WI38 (cell line): ENCODE data around the gene GOSR2.
"Not testable (repeated sequence)": the region's sequence is repeated elsewhere in the genome, so short reads cannot be mapped to it uniquely, and the experiment has no call there.

Source experiments
- H3K4me3 ChIP-seq: 2 replicates; pipeline ENCODE4 v1.5.1; 2011; ENCODE audit warnings: low read depth, mild to moderate bottlenecking, control low read depth, low read length
- CTCF ChIP-seq: IDR thresholded peaks from 2 replicates; pipeline ENCODE4 v1.5.1; 2012; ENCODE audit warnings: low read depth, mild to moderate bottlenecking, control low read depth, low read length

The GOSR2 gene

DNA sequence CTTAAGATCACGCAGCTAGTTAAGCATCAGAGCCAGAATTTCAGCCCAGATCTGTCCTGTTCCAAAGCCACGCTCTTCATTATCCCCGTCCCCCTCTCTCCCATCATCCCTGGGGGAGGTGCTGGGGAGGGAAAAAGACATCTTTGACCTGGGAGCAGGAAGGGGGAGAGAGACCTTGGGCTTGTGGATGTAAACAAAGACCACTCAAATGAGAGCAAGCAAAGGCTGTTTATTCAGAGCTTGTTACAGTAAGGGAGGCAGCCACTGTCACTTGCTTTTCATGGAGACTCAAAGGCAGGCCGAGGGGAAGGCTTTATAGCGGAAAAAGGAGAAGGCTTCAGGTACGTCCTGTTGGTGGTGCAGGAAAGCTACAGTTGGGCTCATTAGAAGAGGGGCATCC, 59.6 kb downstream of the GOSR2 start:
- no peak for TF ChIP-seq CTCF
- H3K4me3 ChIP-seq = no peak overlapping the region

DNA sequence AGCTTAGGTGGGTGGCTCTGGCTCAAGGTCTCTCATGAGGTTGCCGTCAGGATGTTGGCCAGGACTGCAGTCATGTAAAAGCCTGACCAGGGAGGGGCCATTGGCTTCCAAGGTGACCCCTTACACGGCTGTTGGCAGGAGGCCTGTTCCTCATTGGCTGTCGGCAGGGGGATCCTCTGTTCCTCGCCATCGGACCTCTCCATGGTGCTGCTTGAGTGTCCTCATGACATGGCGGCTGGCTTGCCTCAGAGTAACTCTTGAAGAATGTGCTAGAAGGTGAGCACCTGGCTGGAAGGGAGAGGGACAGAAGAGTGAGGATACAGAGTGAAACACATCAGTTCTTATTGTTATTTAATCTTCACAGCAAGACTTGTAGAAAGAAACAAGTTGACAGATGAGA, 60.8 kb downstream of the GOSR2 start:
- no peak overlapping the region for H3K4me3 ChIP-seq
- no peak for TF ChIP-seq CTCF

- H3K4me3 ChIP-seq = no peak overlapping the region
Observed at GRCh38 chr17:46984341-46984740, 61.4 kb downstream of the GOSR2 start.

DNA sequence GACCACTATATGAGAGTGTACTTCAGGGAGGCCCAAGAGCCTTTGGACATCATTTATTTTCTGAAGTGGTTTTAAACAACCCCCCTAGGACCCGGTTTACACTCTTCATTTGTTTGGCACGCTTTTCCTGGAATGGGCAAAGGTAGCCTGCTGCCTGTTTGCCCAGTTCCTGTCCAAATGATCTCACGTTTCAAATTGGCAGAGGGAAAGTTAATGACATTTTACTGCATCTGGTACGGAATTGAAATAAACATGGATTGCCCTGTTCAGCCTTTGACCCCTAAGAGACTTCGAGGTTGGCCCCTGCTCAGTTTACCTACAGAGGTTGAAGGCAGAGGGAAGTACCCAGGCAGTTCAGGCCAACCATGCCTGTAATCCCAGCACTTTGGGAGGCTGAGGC, 61.9 kb downstream of the GOSR2 start:
- no peak for TF ChIP-seq CTCF
- no peak overlapping the region for H3K4me3 ChIP-seq

More at GRCh38 chr17:46984341-46984740, 61.4 kb downstream of the GOSR2 start:
- TF ChIP-seq CTCF = no peak

GRCh38 chr17:46986366-46986765, 63.4 kb downstream of the GOSR2 start:
- TF ChIP-seq CTCF = no peak
- H3K4me3 ChIP-seq = no peak overlapping the region

GRCh38 chr17:46987927-46988326, 65.0 kb downstream of the GOSR2 start:
- H3K4me3 ChIP-seq = not testable (repeated sequence)

- TF ChIP-seq CTCF = no peak
- no peak overlapping the region for H3K4me3 ChIP-seq
Observed at GRCh38 chr17:46989637-46990431, 66.9 kb downstream of the GOSR2 start.

DNA sequence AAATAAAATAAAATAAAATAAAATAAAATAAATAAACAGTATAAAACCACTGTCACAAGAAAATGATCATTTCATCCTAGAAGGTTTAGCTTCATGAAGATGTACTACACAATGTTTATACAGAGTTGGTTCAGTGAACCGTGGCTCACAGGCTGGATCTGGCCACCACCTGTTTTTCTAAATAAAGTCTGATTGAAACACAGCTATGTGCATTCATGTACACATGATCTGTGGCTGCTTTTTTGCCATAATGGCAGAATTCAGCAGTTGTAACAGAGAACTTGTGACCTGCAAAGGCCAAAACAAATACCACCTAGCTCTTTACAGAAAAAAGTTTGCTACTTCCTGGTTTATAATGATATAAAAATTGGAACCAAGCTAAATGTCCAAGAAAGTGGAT, 68.7 kb downstream of the GOSR2 start:
- TF ChIP-seq CTCF = no peak
- no peak overlapping the region for H3K4me3 ChIP-seq
